HG03439 (cell line): ENCODE measurements around the gene ADAMTS6.
"Not testable (repeated sequence)": the region's sequence is repeated elsewhere in the genome, so short reads cannot be mapped to it uniquely, and the experiment has no call there.

Source experiments
- ATAC-seq: cut with Tn5 transposase; IDR thresholded peaks from one replicate; pipeline ENCODE4 v1.9.1; 2021; ENCODE audit warnings: mild to moderate bottlenecking, moderate library complexity; ENCODE audit not compliant: unreplicated experiment

The ADAMTS6 gene

GRCh38 chr5:65370505-65370904 is 111.2 kb downstream of the ADAMTS6 start:
- ATAC-seq, result not testable (repeated sequence)

- ATAC-seq, result no peak
These were observed 115.1 kb downstream of the ADAMTS6 start for GRCh38 chr5:65366655-65367054.

- ATAC-seq, result no peak
These were observed 116.8 kb downstream of the ADAMTS6 start for GRCh38 chr5:65364907-65365306.

- ATAC-seq, result no peak
These were observed 118.2 kb downstream of the ADAMTS6 start for GRCh38 chr5:65363499-65363898.

GRCh38 chr5:65359981-65360380 is 121.7 kb downstream of the ADAMTS6 start:
- ATAC-seq, result no peak

GRCh38 chr5:65359569-65359968 is 122.2 kb downstream of the ADAMTS6 start:
- no peak for ATAC-seq

- ATAC-seq, result no peak
These were observed 125.4 kb downstream of the ADAMTS6 start for GRCh38 chr5:65356274-65356673.

GRCh38 chr5:65355301-65355700 is 126.4 kb downstream of the ADAMTS6 start:
- no peak for ATAC-seq

GRCh38 chr5:65341835-65342234 is 139.9 kb downstream of the ADAMTS6 start:
- no peak for ATAC-seq

- no peak for ATAC-seq
These were observed 143.0 kb downstream of the ADAMTS6 start for GRCh38 chr5:65338606-65339151.

GRCh38 chr5:65334077-65334476 is 147.6 kb downstream of the ADAMTS6 start:
- ATAC-seq, result no peak

- ATAC-seq, result no peak
These were observed 149.1 kb downstream of the ADAMTS6 start for GRCh38 chr5:65332591-65332990.

GRCh38 chr5:65329266-65329665 is 152.5 kb downstream of the ADAMTS6 start:
- no peak for ATAC-seq

- ATAC-seq, result no peak
These were observed 154.1 kb downstream of the ADAMTS6 start for GRCh38 chr5:65327582-65327981.

GRCh38 chr5:65326922-65327321 is 154.8 kb downstream of the ADAMTS6 start:
- no peak for ATAC-seq

GRCh38 chr5:65324226-65324625 is 157.5 kb downstream of the ADAMTS6 start:
- no peak for ATAC-seq

- not testable (repeated sequence) for ATAC-seq
These were observed 161.0 kb downstream of the ADAMTS6 start for GRCh38 chr5:65320704-65321103.

- ATAC-seq, result no peak
These were observed 161.5 kb downstream of the ADAMTS6 start for GRCh38 chr5:65320250-65320649.

GRCh38 chr5:65307931-65308330 is 173.8 kb downstream of the ADAMTS6 start:
- ATAC-seq, result no peak

GRCh38 chr5:65307088-65307487 is 174.6 kb downstream of the ADAMTS6 start:
- no peak for ATAC-seq

- no peak for ATAC-seq
These were observed 175.8 kb downstream of the ADAMTS6 start for GRCh38 chr5:65305913-65306312.

- no peak for ATAC-seq
These were observed 181.9 kb downstream of the ADAMTS6 start for GRCh38 chr5:65299861-65300260.

- no peak for ATAC-seq
These were observed 185.7 kb downstream of the ADAMTS6 start for GRCh38 chr5:65296067-65296466.
